OCI-LY1 (cell line): ENCODE data around the gene THEM4.

Source experiments
- H2AFZ ChIP-seq: fragments of 200-600 bp; sonication (generic), shearing (Covaris generic); 2 replicates; pipeline ENCODE4 v1.6.0; 2014; ENCODE audit warnings: antibody characterized with exemption, mild to moderate bottlenecking, low read length
- H3F3A ChIP-seq: fragments of 200-600 bp; sonication (generic), shearing (Covaris generic); 2 replicates; pipeline ENCODE4 v1.6.0; 2014; ENCODE audit warnings: mild to moderate bottlenecking, antibody characterized with exemption, low read length, moderate library complexity; ENCODE audit not compliant: insufficient read depth
- H3K27ac ChIP-seq: fragments of 200-600 bp; sonication (generic); 2 replicates; pipeline ENCODE4 v1.5.1; 2014; ENCODE audit warnings: low read length, mixed run types, mild to moderate bottlenecking, low read depth; ENCODE audit not compliant: poor library complexity, severe bottlenecking
- H3K27me3 ChIP-seq: fragments of 200-600 bp; sonication (generic); 2 replicates; pipeline ENCODE4 v1.6.0; 2014; ENCODE audit warnings: antibody characterized with exemption, mild to moderate bottlenecking, low read length, moderate library complexity; ENCODE audit not compliant: insufficient read depth
- H3K36me3 ChIP-seq: fragments of 200-600 bp; sonication (generic); 2 replicates; pipeline ENCODE4 v1.6.1; 2014; ENCODE audit warnings: mild to moderate bottlenecking, antibody characterized with exemption, low read length, moderate library complexity, mixed read lengths; ENCODE audit not compliant: insufficient read depth
- H3K4me1 ChIP-seq: fragments of 200-600 bp; sonication (generic); 2 replicates; pipeline ENCODE4 v1.5.1; 2014; ENCODE audit warnings: mild to moderate bottlenecking, low read length, moderate library complexity; ENCODE audit not compliant: insufficient read depth, severe bottlenecking
- H3K4me2 ChIP-seq: fragments of 200-600 bp; sonication (generic), shearing (Covaris generic); 2 replicates; pipeline ENCODE4 v1.6.1; 2014; ENCODE audit warnings: low read length
- H3K4me3 ChIP-seq: fragments of 200-600 bp; sonication (generic); 2 replicates; pipeline ENCODE4 v1.5.1; 2014; ENCODE audit warnings: low read length, low read depth, mild to moderate bottlenecking, mixed read lengths; ENCODE audit not compliant: poor library complexity, severe bottlenecking
- H3K79me2 ChIP-seq: fragments of 200-600 bp; shearing (Covaris generic); 2 replicates; pipeline ENCODE4 v1.6.1; 2016; ENCODE audit warnings: mixed run types, low read length, mixed read lengths; ENCODE audit not compliant: insufficient read depth
- H3K9ac ChIP-seq: fragments of 200-600 bp; sonication (generic), shearing (Covaris generic); 2 replicates; pipeline ENCODE4 v1.6.1; 2014; ENCODE audit warnings: mild to moderate bottlenecking, low read length, mixed read lengths
- H3K9me2 ChIP-seq: fragments of 200-600 bp; sonication (generic), shearing (Covaris generic); 2 replicates; pipeline ENCODE4 v1.6.1; 2014; ENCODE audit warnings: low read depth, mild to moderate bottlenecking, low read length, mixed read lengths
- H3K9me3 ChIP-seq: fragments of 200-600 bp; shearing (Covaris generic); 2 replicates; pipeline ENCODE4 v1.6.1; 2014; ENCODE audit warnings: low read length, mixed read lengths
- H4K20me1 ChIP-seq: fragments of 200-600 bp; sonication (generic), shearing (Covaris generic); 2 replicates; pipeline ENCODE4 v1.6.0; 2016; ENCODE audit warnings: mild to moderate bottlenecking, low read length; ENCODE audit not compliant: insufficient read depth
- CTCF ChIP-seq: fragments of 200-600 bp; sonication (generic), shearing (Covaris generic); IDR thresholded peaks from 2 replicates; pipeline ENCODE4 v1.5.1; 2017; ENCODE audit warnings: mild to moderate bottlenecking, antibody characterized with exemption, low read length, moderate library complexity, mixed read lengths
- EZH2 ChIP-seq: fragments of 200-600 bp; sonication (generic), shearing (Covaris generic); IDR thresholded peaks from 2 replicates; pipeline ENCODE4 v1.8.0; 2017; ENCODE audit warnings: borderline replicate concordance, mixed run types, mild to moderate bottlenecking, antibody characterized with exemption, low read length, moderate library complexity, mixed read lengths

THEM4 gene

GRCh38 chr1:151909167-151910149 is at the start of gene THEM4:
TSS of gene THEM4 (minus strand) at chr1:151909511. CDS start at chr1:151909458, 53 bp downstream.
- Histone ChIP-seq H3K9me2 (no peaks in the 10 kb centered on the region), H3K9ac (peak within 1 kb of the TSS; percentile 86), H2AFZ (peak within 1 kb of the TSS; percentile 59; the same call in 1 of the 2 replicates), H3K36me3 (peaks cover 28% of the 10 kb centered on the region), H3K79me2 (no peaks in the 10 kb centered on the region), H3K4me1 (peaks cover 12% of the 10 kb centered on the region), H4K20me1 (no peaks in the 10 kb centered on the region), H3K4me3 (peak within 1 kb of the TSS; percentile 83), H3K27ac (peak within 1 kb of the TSS; percentile 49), H3K27me3 (no peaks in the 10 kb centered on the region), H3K9me3 (peaks cover 10% of the 10 kb centered on the region), H3F3A (no peaks in the 10 kb centered on the region), H3K4me2 (peak within 1 kb of the TSS; percentile 89)
- no peak for TF ChIP-seq EZH2
- peak; percentile 35; the same call in 1 of the 2 replicates for TF ChIP-seq CTCF

- no peaks in the 10 kb centered on the region for H3F3A ChIP-seq
- no peaks in the 10 kb centered on the region for H3K4me1 ChIP-seq
- H3K4me2 ChIP-seq = no peak overlapping the region
- no peaks in the 10 kb centered on the region for H3K9me2 ChIP-seq
- H3K9ac ChIP-seq = no peak overlapping the region
- no peak overlapping the region for H3K27ac ChIP-seq
- H3K27me3 ChIP-seq = no peaks in the 10 kb centered on the region
- no peaks in the 10 kb centered on the region for H3K36me3 ChIP-seq
- H3K9me3 ChIP-seq = no peaks in the 10 kb centered on the region
- no peaks in the 10 kb centered on the region for H4K20me1 ChIP-seq
- H3K4me3 ChIP-seq = no peak overlapping the region
- TF ChIP-seq CTCF = no peak
- TF ChIP-seq EZH2 = no peak
- no peak overlapping the region for H2AFZ ChIP-seq
- no peaks in the 10 kb centered on the region for H3K79me2 ChIP-seq
Observed at GRCh38 chr1:151958959-151959358, 49.6 kb upstream of the THEM4 start.

GRCh38 chr1:151956957-151957497 is 47.7 kb upstream of the THEM4 start:
- Histone ChIP-seq H3K36me3 (no peaks in the 10 kb centered on the region), H3K9me2 (no peaks in the 10 kb centered on the region), H3K27ac (no peak overlapping the region), H3K27me3 (no peaks in the 10 kb centered on the region), H3F3A (no peaks in the 10 kb centered on the region), H3K9me3 (no peaks in the 10 kb centered on the region), H4K20me1 (no peaks in the 10 kb centered on the region), H3K4me2 (no peak overlapping the region), H3K79me2 (no peaks in the 10 kb centered on the region), H3K4me3 (no peak overlapping the region), H3K4me1 (no peaks in the 10 kb centered on the region), H3K9ac (no peak overlapping the region), H2AFZ (no peak overlapping the region)
- TF ChIP-seq CTCF = no peak
- TF ChIP-seq EZH2 = no peak
